HepG2 (cell line): ENCODE results near the gene COMT. TPM values are rescaled to one million over a fixed set of nuclear protein-coding genes. Genes with fewer than 3 reads are reported as not detected.
A peak's percentile ranks its signal among the peaks of the same experiment; 100 is the strongest.

Source experiments
- CREB1 ChIP-seq, 2 experiments: fragments of 450-650 bp in 1 of 2; IDR thresholded peaks; 2 replicates each; pipeline ENCODE4 v1.6.1; 2016 to 2017; ENCODE audit warnings: control low read depth in 1 of 2, mild to moderate bottlenecking in 1 of 2, missing compliant biosample characterization in 1 of 2, missing genetic modification characterization in 1 of 2
- GTF2F1 ChIP-seq: fragments of 150-350 bp; IDR thresholded peaks from 2 replicates; pipeline ENCODE4 v1.6.1; 2014; ENCODE audit warnings: low read length
- GZF1 ChIP-seq: sonication (generic); formaldehyde crosslinking; IDR thresholded peaks from 2 replicates; pipeline ENCODE4 v1.5.1; 2020; ENCODE audit warnings: mild to moderate bottlenecking, missing genetic modification reagents
- HDAC1 ChIP-seq: sonication (generic); formaldehyde crosslinking; IDR thresholded peaks from 2 replicates; pipeline ENCODE4 v1.5.1; 2020; ENCODE audit warnings: mild to moderate bottlenecking, missing genetic modification reagents
- HOXA7 ChIP-seq: sonication (generic); formaldehyde crosslinking; IDR thresholded peaks from 2 replicates; pipeline ENCODE4 v1.8.1; 2022; ENCODE audit warnings: mild to moderate bottlenecking, missing genetic modification reagents, moderate library complexity
- MTA3 ChIP-seq: sonication (generic); formaldehyde crosslinking; IDR thresholded peaks from 2 replicates; pipeline ENCODE4 v1.4.0; 2020; ENCODE audit warnings: missing genetic modification reagents
- NR2C2 ChIP-seq: sonication (generic); formaldehyde crosslinking; IDR thresholded peaks from 2 replicates; pipeline ENCODE4 v1.4.0; 2020; ENCODE audit warnings: missing genetic modification reagents, mild to moderate bottlenecking, moderate library complexity, borderline replicate concordance
- SMARCC2 ChIP-seq: fragments of 450-650 bp; IDR thresholded peaks from 2 replicates; pipeline ENCODE4 v1.6.1; 2017; ENCODE audit warnings: antibody characterized with exemption, mild to moderate bottlenecking
- SOX6 ChIP-seq, 2 experiments: fragments of 450-650 bp in 1 of 2; sonication (generic) in 1 of 2; formaldehyde crosslinking in 1 of 2; IDR thresholded peaks; 2 replicates each; pipeline versions ENCODE4 v1.4.0 to v1.6.1; 2017 to 2020; ENCODE audit warnings: antibody characterized with exemption in 1 of 2, mild to moderate bottlenecking in 1 of 2, missing genetic modification reagents in 1 of 2
- TRIM24 ChIP-seq: sonication (generic); formaldehyde crosslinking; IDR thresholded peaks from 2 replicates; pipeline ENCODE4 v1.8.0; 2022; ENCODE audit warnings: mild to moderate bottlenecking, missing genetic modification reagents
- ZBTB7B ChIP-seq: sonication (generic); formaldehyde crosslinking; IDR thresholded peaks from 2 replicates; pipeline ENCODE4 v1.4.0; 2020; ENCODE audit warnings: missing genetic modification reagents
- ZNF256 ChIP-seq: sonication (generic); formaldehyde crosslinking; conservative IDR thresholded peaks from 2 replicates; pipeline ENCODE4 v1.4.0; 2020; ENCODE audit warnings: missing genetic modification reagents
- ZNF354B ChIP-seq: sonication (generic); formaldehyde crosslinking; IDR thresholded peaks from 2 replicates; pipeline ENCODE4 v1.8.0; 2022; ENCODE audit warnings: mild to moderate bottlenecking, missing genetic modification reagents
- ZNF496 ChIP-seq: sonication (generic); formaldehyde crosslinking; IDR thresholded peaks from 2 replicates; pipeline ENCODE4 v1.8.1; 2023; ENCODE audit warnings: mild to moderate bottlenecking, moderate library complexity, missing genetic modification reagents; ENCODE audit not compliant: insufficient replicate concordance
- ZNF589 ChIP-seq: sonication (generic); formaldehyde crosslinking; conservative IDR thresholded peaks from 2 replicates; pipeline ENCODE4 v1.8.0; 2022; ENCODE audit warnings: mild to moderate bottlenecking, moderate library complexity, missing genetic modification reagents
- ZNF660 ChIP-seq: sonication (generic); formaldehyde crosslinking; IDR thresholded peaks from 2 replicates; pipeline ENCODE4 v1.5.1; 2020; ENCODE audit warnings: mild to moderate bottlenecking, low read depth, missing genetic modification reagents, borderline replicate concordance
- ZNF75D ChIP-seq: sonication (generic); formaldehyde crosslinking; IDR thresholded peaks from 2 replicates; pipeline ENCODE4 v1.8.1; 2023; ENCODE audit warnings: missing genetic modification reagents, mild to moderate bottlenecking, borderline replicate concordance
- ZNF883 ChIP-seq: sonication (generic); formaldehyde crosslinking; IDR thresholded peaks from 2 replicates; pipeline ENCODE4 v1.5.1; 2020; ENCODE audit warnings: mild to moderate bottlenecking, missing genetic modification reagents; ENCODE audit errors: not compliant biosample characterization
- polyA plus RNA-seq, 8 experiments: library from polyadenylated mRNA; depleted of rRNA in 3 of 8; stranded (reverse) in 7 of 8; unstranded in 1 of 8; fragments of >200 nt; fragmentation: Illumina TruSeq in 4 of 8; extraction: Trizol in 4 of 8; gene quantifications; 2 replicates each; pipeline versions ENCODE4 v1.2.1 to v1.2.3, GENCODE V29; 2011 to 2016; ENCODE audit warnings: low read depth in 4 of 8, missing spikeins in 1 of 8, mixed read lengths in 1 of 8; ENCODE audit not compliant: insufficient read depth in 1 of 8
- total RNA-seq, 5 experiments: library from RNA; depleted of rRNA; stranded (reverse); fragments of >200 nt; fragmentation: Illumina TruSeq; extraction: Trizol; gene quantifications; 2 replicates each; pipeline ENCODE4 v1.2.3, GENCODE V29; 2016; ENCODE audit warnings: low read depth in 1 of 5
- TF ChIP-seq, protein P1 (sequence below): IDR thresholded peaks from 2 replicates; pipeline ENCODE4 v1.6.1; 2016; ENCODE audit warnings: control low read depth
- TF ChIP-seq, protein P2 (sequence below): sonication (generic); formaldehyde crosslinking; IDR thresholded peaks from 2 replicates; pipeline ENCODE4 v1.4.0; 2020; ENCODE audit warnings: mild to moderate bottlenecking, missing genetic modification reagents
- TF ChIP-seq, protein P3 (sequence below): sonication (generic); formaldehyde crosslinking; IDR thresholded peaks from 2 replicates; pipeline ENCODE4 v1.4.0; 2020; ENCODE audit warnings: mild to moderate bottlenecking, missing genetic modification reagents

Gene COMT
- total and polyA plus RNA-seq, 2 of the 13 experiments (the other 11 are each of a cell fraction or from before 2014, with no cell fraction given), result 156 to 162 TPM

DNA sequence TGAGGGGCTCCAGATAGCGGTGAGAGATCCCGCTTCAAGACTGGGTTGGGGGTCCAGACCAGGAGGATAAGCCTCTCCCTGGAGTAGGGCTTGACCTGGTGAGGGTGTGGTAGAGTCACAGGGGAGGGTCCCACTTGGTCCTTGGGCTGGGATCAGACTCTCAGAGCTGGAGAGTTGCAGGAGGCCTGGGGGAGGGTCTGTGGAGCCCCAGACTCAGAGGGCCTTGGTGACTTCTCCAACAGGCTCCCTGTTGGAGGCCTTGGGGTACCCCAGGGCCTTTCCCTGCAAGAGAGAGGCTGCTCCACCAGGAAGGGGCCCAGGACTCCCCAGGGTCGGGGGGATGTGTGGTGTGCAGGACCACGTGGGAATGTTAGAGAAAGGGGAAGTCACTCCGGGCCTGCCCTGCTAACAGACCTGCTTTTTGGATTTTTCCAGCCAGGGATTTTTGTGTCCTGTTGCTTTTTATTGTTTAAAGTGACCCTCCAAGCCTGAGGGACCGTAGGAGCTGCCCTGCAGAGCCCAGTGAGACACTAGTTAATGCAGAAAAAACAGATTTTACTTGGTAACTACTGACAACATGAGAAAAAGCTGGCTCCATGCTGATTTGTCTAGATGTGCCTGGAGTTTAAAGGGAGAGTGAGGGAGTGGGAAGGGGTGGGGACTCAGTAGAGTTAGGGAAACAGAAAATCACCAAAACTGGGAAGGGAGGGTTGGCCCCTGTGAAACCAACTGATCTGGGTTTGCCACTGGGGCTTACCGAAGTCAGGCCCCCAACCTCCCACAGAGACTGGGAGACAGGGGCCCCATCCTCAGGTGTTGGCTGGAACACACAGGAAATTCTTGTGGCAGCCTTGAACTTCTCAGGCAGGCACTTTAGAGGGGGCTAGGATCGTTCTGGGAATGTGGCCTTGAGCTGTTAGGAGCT lies 847 bp downstream of the COMT start (continued):
- TF ChIP-seq NR2C2 (CRISPR knock-in tag) (no peak), MTA3 (CRISPR knock-in tag) (no peak), ZNF354B (no peak), TRIM24 (CRISPR knock-in tag) (no peak), ZNF256 (CRISPR knock-in tag) (no peak), SMARCC2 (no peak), HOXA7 (CRISPR knock-in tag) (no peak), ZBTB7B (CRISPR knock-in tag) (peak; percentile 65), ZNF496 (CRISPR knock-in tag) (no peak), ZNF589 (CRISPR knock-in tag) (no peak), ZNF883 (CRISPR knock-in tag) (no peak), ZNF660 (CRISPR knock-in tag) (no peak), SOX6 (IDR thresholded peaks at IDR 0.05) (no peak), SOX6 (CRISPR knock-in tag; IDR thresholded peaks at IDR 0.05) (peak; percentile 36; the same call in 1 of the 2 replicates), ZNF75D (no peak), GZF1 (CRISPR knock-in tag) (no peak), HDAC1 (peak; percentile 40; the same call in 1 of the 2 replicates), CREB1 (IDR thresholded peaks at IDR 0.05) (no peak), CREB1 (CRISPR knock-in tag; IDR thresholded peaks at IDR 0.05) (no peak), GTF2F1 (no peak)
- TF ChIP-seq, protein P1, sequence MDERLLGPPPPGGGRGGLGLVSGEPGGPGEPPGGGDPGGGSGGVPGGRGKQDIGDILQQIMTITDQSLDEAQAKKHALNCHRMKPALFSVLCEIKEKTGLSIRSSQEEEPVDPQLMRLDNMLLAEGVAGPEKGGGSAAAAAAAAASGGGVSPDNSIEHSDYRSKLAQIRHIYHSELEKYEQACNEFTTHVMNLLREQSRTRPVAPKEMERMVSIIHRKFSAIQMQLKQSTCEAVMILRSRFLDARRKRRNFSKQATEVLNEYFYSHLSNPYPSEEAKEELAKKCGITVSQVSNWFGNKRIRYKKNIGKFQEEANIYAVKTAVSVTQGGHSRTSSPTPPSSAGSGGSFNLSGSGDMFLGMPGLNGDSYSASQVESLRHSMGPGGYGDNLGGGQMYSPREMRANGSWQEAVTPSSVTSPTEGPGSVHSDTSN, result no peak
- TF ChIP-seq, protein P2, sequence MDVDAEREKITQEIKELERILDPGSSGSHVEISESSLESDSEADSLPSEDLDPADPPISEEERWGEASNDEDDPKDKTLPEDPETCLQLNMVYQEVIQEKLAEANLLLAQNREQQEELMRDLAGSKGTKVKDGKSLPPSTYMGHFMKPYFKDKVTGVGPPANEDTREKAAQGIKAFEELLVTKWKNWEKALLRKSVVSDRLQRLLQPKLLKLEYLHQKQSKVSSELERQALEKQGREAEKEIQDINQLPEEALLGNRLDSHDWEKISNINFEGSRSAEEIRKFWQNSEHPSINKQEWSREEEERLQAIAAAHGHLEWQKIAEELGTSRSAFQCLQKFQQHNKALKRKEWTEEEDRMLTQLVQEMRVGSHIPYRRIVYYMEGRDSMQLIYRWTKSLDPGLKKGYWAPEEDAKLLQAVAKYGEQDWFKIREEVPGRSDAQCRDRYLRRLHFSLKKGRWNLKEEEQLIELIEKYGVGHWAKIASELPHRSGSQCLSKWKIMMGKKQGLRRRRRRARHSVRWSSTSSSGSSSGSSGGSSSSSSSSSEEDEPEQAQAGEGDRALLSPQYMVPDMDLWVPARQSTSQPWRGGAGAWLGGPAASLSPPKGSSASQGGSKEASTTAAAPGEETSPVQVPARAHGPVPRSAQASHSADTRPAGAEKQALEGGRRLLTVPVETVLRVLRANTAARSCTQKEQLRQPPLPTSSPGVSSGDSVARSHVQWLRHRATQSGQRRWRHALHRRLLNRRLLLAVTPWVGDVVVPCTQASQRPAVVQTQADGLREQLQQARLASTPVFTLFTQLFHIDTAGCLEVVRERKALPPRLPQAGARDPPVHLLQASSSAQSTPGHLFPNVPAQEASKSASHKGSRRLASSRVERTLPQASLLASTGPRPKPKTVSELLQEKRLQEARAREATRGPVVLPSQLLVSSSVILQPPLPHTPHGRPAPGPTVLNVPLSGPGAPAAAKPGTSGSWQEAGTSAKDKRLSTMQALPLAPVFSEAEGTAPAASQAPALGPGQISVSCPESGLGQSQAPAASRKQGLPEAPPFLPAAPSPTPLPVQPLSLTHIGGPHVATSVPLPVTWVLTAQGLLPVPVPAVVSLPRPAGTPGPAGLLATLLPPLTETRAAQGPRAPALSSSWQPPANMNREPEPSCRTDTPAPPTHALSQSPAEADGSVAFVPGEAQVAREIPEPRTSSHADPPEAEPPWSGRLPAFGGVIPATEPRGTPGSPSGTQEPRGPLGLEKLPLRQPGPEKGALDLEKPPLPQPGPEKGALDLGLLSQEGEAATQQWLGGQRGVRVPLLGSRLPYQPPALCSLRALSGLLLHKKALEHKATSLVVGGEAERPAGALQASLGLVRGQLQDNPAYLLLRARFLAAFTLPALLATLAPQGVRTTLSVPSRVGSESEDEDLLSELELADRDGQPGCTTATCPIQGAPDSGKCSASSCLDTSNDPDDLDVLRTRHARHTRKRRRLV (CRISPR knock-in tag), result 0 out of 2 replicates have a peak, but pooled peaks have one; percentile 43
- TF ChIP-seq, protein P3, sequence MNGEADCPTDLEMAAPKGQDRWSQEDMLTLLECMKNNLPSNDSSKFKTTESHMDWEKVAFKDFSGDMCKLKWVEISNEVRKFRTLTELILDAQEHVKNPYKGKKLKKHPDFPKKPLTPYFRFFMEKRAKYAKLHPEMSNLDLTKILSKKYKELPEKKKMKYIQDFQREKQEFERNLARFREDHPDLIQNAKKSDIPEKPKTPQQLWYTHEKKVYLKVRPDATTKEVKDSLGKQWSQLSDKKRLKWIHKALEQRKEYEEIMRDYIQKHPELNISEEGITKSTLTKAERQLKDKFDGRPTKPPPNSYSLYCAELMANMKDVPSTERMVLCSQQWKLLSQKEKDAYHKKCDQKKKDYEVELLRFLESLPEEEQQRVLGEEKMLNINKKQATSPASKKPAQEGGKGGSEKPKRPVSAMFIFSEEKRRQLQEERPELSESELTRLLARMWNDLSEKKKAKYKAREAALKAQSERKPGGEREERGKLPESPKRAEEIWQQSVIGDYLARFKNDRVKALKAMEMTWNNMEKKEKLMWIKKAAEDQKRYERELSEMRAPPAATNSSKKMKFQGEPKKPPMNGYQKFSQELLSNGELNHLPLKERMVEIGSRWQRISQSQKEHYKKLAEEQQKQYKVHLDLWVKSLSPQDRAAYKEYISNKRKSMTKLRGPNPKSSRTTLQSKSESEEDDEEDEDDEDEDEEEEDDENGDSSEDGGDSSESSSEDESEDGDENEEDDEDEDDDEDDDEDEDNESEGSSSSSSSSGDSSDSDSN (CRISPR knock-in tag), result no peak; the same call in 1 of the 2 replicates
